Kidney epithelial cell (primary cell): ENCODE results near the gene MOB2. TPM values are rescaled to one million over a fixed set of nuclear protein-coding genes. Genes with fewer than 3 reads are reported as not detected.

Experiments
- DNase-seq: peaks from one replicate; pipeline ENCODE4 v3.0.0-alpha.2; 2010; ENCODE audit warnings: low read depth
- H3K27me3 ChIP-seq: 2 replicates; pipeline ENCODE4 v1.6.0; 2011; ENCODE audit warnings: low read length; ENCODE audit not compliant: control insufficient read depth, insufficient read depth
- H3K36me3 ChIP-seq: 2 replicates; pipeline ENCODE4 v1.5.1; 2011; ENCODE audit warnings: low read length; ENCODE audit not compliant: control insufficient read depth, insufficient read depth
- H3K4me3 ChIP-seq: 2 replicates; pipeline ENCODE4 v1.5.1; 2011; ENCODE audit warnings: low read depth, mild to moderate bottlenecking, control low read depth, low read length
- total RNA-seq: library from RNA; depleted of rRNA; stranded (reverse); fragments of >200 nt; gene quantifications from 2 replicates; pipeline ENCODE4 v1.2.3, GENCODE V29; 2015
- TF ChIP-seq, protein P1 (sequence below): IDR thresholded peaks from 2 replicates; pipeline ENCODE4 v1.5.1; 2011; ENCODE audit warnings: mild to moderate bottlenecking, moderate library complexity, low read length, control low read depth, inconsistent platforms; ENCODE audit not compliant: insufficient read depth, poor library complexity, severe bottlenecking

Gene MOB2
- total RNA-seq, 1 donor from 2014 or later: 18.1 TPM

DNA sequence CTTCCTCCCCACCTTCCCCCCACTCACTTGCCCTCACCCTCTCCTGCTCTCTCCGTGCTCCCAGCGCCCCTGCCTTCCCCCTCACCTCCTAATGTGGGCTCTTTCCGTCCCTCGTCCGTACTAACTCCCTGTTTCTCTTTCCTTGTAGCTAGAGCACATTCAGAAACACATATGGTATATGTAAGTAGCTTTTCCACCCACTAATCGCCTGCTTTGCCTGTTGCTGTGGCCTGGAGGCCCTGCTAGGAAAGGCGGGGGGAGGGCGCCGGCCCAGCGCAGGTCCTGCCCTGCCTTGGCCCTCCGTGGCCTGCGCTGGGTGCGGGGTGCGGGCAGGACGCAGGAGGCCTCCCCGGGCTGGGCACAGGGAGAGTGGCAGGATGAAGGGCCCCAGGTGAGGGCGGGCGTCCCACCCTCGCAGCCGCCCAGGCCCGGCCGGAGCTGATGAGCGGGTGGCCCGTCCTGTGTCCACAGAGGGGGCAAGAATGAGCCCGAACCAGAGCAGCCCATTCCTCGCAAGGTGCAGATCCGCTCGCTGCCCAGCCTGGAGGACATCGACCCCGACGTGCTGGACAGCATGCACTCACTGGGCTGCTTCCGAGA is 41.7 kb downstream of the MOB2 start:
- H3K27me3 ChIP-seq: peaks cover 8% of the 10 kb centered on the region
- TF ChIP-seq, protein P1, sequence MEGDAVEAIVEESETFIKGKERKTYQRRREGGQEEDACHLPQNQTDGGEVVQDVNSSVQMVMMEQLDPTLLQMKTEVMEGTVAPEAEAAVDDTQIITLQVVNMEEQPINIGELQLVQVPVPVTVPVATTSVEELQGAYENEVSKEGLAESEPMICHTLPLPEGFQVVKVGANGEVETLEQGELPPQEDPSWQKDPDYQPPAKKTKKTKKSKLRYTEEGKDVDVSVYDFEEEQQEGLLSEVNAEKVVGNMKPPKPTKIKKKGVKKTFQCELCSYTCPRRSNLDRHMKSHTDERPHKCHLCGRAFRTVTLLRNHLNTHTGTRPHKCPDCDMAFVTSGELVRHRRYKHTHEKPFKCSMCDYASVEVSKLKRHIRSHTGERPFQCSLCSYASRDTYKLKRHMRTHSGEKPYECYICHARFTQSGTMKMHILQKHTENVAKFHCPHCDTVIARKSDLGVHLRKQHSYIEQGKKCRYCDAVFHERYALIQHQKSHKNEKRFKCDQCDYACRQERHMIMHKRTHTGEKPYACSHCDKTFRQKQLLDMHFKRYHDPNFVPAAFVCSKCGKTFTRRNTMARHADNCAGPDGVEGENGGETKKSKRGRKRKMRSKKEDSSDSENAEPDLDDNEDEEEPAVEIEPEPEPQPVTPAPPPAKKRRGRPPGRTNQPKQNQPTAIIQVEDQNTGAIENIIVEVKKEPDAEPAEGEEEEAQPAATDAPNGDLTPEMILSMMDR: no peak
- H3K4me3 ChIP-seq: no peak overlapping the region
- no peak for DNase-seq
- H3K36me3 ChIP-seq: no peaks in the 10 kb centered on the region

DNA sequence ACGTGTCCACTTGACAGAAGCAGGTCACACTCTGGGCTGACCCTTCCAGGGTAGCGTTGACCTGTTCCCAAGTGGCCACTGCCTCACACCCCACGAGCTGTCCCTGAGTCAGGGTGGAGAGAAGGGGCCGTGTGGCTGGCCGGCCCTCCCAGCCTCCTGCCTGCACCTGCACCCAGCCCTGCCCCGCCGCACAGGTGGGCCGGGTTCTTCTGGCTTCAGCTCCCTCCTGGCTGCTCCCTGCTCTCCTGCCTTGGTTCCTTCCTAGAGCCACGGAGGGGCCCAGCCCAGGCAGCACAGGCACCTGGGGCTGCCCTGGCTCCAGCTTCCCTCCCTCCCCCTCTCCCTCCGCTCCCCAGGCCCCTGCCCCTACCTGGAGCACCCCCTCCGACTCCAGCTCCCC is 42.3 kb downstream of the MOB2 start:
- DNase-seq: no peak
- Histone ChIP-seq H3K27me3 (peaks cover 8% of the 10 kb centered on the region), H3K36me3 (no peaks in the 10 kb centered on the region), H3K4me3 (no peak overlapping the region)
- TF ChIP-seq, protein P1: no peak

DNA sequence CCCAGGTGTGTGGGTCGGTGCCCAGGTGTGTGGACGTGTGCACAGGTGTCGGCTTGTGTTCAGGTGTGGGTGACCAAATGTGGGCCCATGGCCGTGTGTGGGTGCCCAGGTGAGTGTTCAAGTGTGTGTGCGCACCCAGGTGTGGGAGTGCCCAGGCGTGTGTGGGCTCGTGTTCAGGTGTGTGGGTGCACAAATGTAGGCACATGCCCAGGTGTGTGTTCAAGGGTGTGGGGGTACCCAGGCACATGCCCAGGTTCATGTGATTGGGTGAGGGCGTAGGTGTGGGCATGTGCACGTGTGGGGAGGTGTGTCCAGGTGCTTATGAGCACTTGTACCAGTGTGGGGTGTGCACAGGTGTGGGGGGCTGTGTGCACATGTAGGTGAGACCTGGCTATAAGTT is 42.8 kb downstream of the MOB2 start:
- no peak overlapping the region for H3K4me3 ChIP-seq
- H3K27me3 ChIP-seq: peaks cover 9% of the 10 kb centered on the region
- TF ChIP-seq, protein P1: no peak
- H3K36me3 ChIP-seq: no peaks in the 10 kb centered on the region
- no peak for DNase-seq

DNA sequence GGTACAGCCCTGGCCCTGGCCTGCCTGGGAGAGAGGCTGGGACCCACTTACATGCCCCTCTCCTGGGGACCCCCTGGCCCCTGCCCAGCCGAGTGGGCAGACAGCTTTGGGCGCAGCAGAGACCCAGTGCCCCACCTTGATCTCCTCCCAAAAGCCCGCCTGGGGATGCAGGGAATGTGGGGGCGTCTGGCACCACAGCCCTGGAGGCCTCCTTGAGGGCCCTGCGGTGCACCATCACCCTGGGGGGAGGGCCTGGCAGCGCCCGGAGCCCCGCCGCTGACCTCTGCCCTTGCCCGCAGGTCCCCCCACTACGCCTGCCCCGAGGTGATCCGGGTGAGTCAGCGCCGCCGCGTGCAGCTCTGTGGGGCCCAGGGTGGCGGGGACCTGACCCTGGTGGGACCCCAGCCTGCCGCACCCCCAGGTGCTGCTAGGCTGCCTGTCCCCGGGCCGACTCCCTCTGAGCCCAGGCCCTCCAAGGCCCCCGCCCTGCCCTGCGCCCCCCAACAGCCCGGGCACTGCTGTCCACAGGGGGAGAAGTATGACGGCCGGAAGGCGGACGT is 43.7 kb downstream of the MOB2 start:
- Histone ChIP-seq H3K27me3 (peaks cover 8% of the 10 kb centered on the region), H3K36me3 (no peaks in the 10 kb centered on the region), H3K4me3 (no peak overlapping the region)
- TF ChIP-seq, protein P1: no peak
- no peak for DNase-seq

DNA sequence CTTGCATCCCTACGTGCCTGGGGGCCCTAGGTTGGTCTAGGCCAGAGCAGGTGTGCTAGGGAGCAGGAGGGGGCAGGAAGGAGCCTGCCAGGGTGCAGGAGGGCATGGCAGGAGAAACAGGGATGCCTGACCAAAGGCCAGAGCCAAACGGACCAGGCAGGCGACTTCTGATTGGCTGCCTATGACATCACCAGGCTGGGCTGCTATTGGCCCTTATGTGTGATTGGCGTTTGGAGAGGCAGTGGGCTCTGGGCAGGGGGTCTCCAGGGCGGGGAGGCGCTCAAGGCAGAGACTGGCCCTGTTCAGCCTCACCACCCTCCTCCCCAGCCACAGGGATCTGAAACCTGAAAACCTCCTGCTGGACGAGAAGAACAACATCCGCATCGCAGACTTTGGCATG is 44.4 kb downstream of the MOB2 start:
- Histone ChIP-seq H3K4me3 (no peak overlapping the region), H3K36me3 (no peaks in the 10 kb centered on the region), H3K27me3 (peaks cover 7% of the 10 kb centered on the region)
- DNase-seq: no peak
- TF ChIP-seq, protein P1: no peak

DNA sequence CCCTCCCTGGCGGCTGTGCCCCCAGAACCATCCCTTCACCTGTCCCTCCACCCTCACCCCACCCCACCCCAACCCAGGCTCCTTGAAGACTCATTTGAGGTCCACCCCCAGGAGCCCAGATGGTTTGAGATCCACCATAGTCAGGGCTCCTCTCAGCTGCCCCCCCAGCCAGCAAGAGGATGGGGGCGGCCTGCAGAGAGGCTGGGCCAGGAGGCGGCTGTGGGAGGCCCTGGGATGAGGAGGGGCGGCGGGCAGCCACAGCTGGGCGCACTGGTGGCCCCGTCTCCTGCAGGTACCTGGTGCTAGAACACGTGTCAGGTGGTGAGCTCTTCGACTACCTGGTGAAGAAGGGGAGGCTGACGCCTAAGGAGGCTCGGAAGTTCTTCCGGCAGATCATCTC is 46.1 kb downstream of the MOB2 start:
- Histone ChIP-seq H3K27me3 (peaks cover 16% of the 10 kb centered on the region), H3K36me3 (no peaks in the 10 kb centered on the region), H3K4me3 (no peak overlapping the region)
- TF ChIP-seq, protein P1: no peak
- no peak for DNase-seq
